GM19328 (cell line): Measurements from ENCODE around the gene FHDC1.

Experiments used
- ATAC-seq: cut with Tn5 transposase; IDR thresholded peaks from one replicate; pipeline ENCODE4 v1.9.1; 2021; ENCODE audit warnings: mild to moderate bottlenecking, moderate library complexity; ENCODE audit not compliant: unreplicated experiment

Gene FHDC1

GRCh38 chr4:152976212-152976761 is 40.2 kb downstream of the FHDC1 start:
- ATAC-seq: no peak

GRCh38 chr4:152979731-152980330 is 43.7 kb downstream of the FHDC1 start:
- ATAC-seq: no peak

- no peak for ATAC-seq
Observed at GRCh38 chr4:152981278-152981677, 45.2 kb downstream of the FHDC1 start.

- ATAC-seq: no peak
Observed at GRCh38 chr4:152981842-152982241, 45.7 kb downstream of the FHDC1 start.

GRCh38 chr4:152983221-152983620 is 47.1 kb downstream of the FHDC1 start:
- ATAC-seq: no peak

GRCh38 chr4:152983774-152984411 is 47.8 kb downstream of the FHDC1 start:
- no peak for ATAC-seq

GRCh38 chr4:152988721-152989553 is 52.8 kb downstream of the FHDC1 start:
- no peak for ATAC-seq

GRCh38 chr4:152989554-152989970 is 53.4 kb downstream of the FHDC1 start:
- ATAC-seq: no peak

- no peak for ATAC-seq
Observed at GRCh38 chr4:152990471-152991131, 54.5 kb downstream of the FHDC1 start.

- no peak for ATAC-seq
Observed at GRCh38 chr4:152991398-152991797, 55.3 kb downstream of the FHDC1 start.

GRCh38 chr4:152992027-152992426 is 55.9 kb downstream of the FHDC1 start:
- no peak for ATAC-seq

GRCh38 chr4:152992466-152992865 is 56.3 kb downstream of the FHDC1 start:
- ATAC-seq: no peak

- no peak for ATAC-seq
Observed at GRCh38 chr4:152994038-152994437, 57.9 kb downstream of the FHDC1 start.

- ATAC-seq: no peak
Observed at GRCh38 chr4:152996111-152996571, 60.0 kb downstream of the FHDC1 start.

- ATAC-seq: no peak
Observed at GRCh38 chr4:152996672-152997071, 60.5 kb downstream of the FHDC1 start.

GRCh38 chr4:152997288-152997687 is 61.2 kb downstream of the FHDC1 start:
- ATAC-seq: no peak

GRCh38 chr4:152997771-152998487 is 61.8 kb downstream of the FHDC1 start:
- ATAC-seq: no peak

- ATAC-seq: no peak
Observed at GRCh38 chr4:152998861-152999260, 62.7 kb downstream of the FHDC1 start.

GRCh38 chr4:152999346-153000075 is 63.4 kb downstream of the FHDC1 start:
- no peak for ATAC-seq

- ATAC-seq: no peak
Observed at GRCh38 chr4:153000076-153000420, 63.9 kb downstream of the FHDC1 start.
